Activated CD8-positive, alpha-beta memory T cell treated with anti-CD3 and anti-CD28 coated beads, Interleukin-2, amount 50 U/mL, for 1 hour (primary cell): ENCODE data around the gene CDK8.
"Not testable (repeated sequence)": the region's sequence is repeated elsewhere in the genome, so short reads cannot be mapped to it uniquely, and the experiment has no call there.

Experiments
- DNase-seq: peaks from one replicate; pipeline ENCODE4 v3.0.0-alpha.2; 2020; ENCODE audit errors: extremely low read depth

CDK8 gene

DNA sequence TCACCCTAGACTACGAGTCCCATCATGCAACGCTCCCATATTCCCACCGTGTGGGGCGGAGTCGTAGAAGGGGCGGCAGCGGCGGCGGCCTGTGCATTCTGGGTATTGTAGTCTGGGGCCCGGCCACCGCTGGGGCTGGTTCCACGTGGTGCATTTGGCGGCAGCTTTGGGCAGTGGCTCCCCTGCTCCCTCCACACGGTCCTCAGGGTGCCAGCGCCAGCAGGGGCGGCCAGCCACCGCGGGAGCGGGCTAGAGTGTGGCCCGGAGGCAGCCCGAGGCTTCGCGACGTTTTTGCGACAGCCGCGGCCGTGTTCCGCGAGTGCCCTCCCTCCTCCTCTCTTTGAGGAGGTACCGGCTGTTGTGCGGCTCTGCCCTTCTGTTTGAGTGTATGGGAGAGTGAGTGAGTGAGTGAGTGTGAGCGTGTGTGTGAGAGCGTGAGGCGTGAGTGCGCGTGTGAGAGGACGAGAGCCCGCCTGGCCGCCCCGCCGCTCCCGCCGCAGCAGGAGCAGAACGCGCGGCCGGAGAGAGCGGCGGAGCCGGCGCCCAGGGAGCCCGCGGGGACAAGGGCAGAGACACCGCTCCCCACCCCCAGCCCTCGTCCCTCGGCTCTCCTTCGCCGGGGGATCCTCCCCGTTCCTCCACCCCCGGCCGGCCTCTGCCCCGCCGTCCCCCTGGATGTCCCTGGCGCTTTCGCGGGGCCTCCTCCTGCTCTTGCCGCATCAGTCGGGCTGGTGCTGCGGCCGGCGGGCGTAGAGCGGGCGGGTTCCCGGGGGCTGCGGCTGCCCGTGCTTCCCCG is at the start of gene CDK8:
TSS of gene CDK8 (plus strand) at position 343 of the 796 bp plus-strand sequence. CDS start 513 bp downstream, outside the sequence.
- DNase-seq = peak; percentile 68

DNA sequence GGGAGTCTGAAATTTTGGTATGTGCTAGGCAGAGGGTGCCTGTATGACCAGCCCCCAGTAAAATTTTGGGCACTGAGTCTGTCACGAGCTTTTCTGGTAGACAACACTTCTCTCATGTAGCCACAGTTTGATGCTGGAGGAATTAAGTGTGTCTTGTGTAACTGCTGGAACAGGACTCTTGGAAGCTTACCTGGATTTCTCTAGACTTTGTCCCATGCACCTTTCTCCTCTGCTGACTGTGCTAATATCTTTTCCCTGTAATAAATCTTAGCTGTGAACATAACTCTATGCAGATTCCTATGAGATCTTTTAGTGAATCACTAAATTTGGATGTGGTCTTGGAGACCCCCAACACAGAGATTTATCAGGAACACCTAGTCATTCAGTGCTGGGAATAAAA is 45.6 kb upstream of the CDK8 start:
- no peak for DNase-seq

DNA sequence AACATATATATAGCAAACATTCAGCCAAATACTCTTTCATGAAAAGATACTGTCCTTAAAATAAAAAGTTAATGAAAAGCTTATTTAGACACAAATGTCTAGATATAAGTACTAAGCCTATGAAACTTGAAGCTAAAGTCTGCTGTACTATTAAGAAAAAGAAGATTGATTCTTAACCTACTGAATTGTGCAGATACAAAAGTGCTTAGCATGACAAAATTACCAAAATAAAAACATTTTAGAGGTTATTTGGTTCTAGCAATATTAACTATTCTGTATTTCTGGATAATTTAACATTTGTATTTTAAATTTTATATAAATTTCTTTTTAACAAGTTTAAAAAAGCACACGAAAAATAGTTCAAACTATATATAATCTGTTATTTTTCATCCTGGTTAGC is 40.6 kb upstream of the CDK8 start:
- no peak for DNase-seq

DNA sequence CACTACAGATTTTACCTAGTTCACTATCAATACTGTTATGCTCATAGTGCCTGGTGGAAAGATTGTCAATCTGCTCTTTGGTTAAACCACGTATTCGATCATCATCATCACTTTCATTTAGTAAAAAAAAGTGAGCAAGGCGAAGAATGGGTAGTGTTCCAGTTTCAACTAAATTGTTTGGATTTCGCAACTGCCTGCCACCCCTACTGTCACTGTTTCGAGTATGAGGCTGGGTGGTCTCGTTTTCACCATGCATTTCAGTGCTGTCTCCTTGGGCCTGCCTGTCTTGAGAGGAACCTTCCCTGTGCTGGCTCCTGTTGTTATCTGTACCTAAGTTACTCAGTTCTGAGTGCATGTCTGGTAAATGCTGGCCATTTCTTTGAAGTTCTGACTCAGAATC is 39.9 kb upstream of the CDK8 start:
- DNase-seq = no peak

DNA sequence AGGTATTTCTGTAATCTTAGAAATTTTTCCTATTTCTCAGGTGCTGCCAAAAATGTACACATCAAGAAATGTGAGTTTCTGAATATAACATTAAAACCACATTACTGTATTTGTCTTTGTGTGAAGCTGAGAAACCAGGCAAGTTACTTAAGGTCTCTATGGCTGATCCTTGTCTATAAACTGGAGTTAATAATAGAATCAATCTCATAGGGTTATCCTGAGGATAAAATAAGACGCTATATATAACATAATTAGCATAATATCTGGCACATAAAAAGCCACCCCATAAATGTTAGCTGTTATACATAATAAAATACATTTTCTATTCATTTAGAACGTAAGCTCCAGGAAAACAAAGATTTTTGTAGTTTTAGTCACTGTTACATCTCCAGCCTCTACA is 37.9 kb upstream of the CDK8 start:
- no peak for DNase-seq

DNA sequence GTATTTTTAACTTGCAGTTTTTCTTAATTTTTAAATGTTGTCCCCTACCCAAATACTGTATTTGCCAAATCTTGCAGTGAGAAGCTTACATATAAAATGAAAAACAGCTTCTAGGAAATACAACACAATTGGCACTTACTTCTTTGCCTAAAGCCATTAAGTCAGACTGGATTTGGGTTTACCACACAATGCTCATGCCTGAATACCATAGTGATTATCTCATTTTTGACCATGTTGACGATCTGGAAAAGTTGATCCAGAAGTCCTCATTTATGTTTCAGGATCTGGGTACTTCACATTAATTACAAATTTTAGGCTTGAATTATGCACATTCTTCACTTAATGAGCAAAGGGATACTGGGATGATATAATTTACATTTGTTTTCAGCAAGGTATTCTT is 34.2 kb upstream of the CDK8 start:
- DNase-seq = no peak

DNA sequence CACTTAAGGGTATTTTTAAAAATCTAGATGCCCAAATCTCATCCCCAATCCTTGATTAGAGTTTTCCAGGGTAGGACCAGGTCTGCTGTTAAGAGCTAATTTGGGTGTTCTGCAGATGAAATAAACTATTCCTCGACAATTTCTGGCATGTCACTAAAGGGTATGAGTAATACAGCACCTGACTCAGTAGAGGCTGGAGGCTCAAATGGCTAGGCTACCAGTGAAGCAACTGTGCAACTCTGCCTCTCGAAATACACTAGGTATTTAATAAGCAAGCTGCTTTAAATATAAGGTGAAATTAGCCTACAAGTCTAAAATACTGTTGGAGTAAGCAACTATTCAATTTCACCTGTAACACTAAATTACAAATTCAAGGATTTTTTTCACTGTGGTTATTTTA is 33.4 kb upstream of the CDK8 start:
- no peak for DNase-seq

DNA sequence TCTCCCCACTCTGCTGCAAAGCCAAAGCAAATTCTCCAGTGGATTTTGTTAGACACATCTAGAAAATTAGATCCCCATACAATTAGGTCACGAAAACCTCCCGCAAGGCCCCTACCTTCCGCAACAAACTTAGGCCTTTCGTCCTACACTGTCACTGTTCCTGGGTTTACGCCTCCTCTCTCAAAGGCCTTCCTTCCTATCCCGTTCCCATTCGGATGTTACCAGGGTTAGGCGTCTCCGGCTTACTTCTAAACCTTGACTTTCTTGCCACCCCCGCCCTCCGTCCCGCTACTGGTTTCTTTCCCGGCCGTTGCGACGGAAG is 32.6 kb upstream of the CDK8 start:
- no peak for DNase-seq

DNA sequence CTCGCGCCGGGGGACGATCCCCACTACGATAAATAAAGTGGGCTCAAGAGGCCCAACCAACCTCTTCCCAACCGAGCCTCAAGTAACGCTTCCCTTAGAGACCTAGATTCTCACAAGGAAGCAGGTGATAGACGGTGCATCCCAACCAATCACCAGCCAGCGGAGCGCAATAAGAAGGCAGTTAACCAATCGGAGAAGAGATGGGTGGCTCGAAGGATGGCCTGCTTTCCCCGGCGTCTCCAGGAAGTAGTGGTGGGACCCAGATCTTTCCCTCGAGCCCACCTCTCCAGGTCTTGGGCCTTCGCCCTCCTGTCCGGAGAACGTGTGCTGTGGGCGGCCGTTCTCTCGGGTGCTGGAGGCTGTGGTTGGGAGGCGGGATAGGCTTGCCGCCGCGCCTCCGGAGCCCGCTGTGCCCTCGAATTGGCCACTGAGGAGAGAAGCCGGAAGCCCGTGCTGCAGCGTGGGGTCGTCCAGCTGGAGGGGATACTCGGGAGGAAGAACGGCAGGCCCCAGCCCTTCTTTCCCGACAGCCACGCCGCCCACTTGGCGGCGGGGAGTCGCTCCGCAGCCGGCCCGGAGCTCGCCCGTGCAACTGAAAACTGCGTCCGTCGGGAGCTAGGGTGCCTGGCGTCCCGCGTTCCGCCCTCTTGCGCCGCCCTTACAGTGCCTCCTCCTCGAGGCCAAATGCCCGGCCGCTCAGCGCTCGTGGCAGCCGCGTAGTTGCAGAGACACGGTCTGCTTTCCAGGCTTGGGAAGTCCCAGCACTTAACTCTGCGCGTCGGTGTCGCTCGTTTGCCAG is 32.0 kb upstream of the CDK8 start, which contains the start of gene RNF6:
TSS of gene RNF6 (minus strand) at position 594 of the 799 bp plus-strand sequence. CDS start 2,665 bp downstream, outside the sequence.
- peak; percentile 79 for DNase-seq

DNA sequence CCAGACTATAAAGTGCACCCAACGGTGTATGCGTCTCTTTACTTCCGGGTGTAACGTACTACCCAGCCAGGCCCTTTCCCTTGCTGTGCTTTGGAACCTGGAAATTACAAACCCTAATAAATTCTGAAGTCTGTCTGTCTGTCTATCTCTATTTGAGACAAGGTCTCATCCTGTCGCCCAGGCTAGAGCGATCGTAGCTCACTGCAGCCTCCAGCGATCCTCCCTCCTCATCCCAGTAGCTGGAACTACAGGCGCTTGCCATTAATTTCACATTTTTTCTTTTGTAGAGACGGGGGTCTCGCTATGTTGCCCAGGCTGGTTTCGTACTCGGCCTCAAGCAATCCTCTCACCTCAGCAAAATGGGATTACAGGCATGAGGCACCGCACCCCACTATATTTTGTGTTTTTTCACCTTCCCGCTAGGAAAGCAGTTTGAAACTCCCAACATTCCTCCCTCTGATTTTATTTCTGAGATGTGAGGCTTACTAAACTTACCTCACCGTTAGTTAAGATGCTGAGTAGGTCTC is 31.3 kb upstream of the CDK8 start:
- DNase-seq = no peak

DNA sequence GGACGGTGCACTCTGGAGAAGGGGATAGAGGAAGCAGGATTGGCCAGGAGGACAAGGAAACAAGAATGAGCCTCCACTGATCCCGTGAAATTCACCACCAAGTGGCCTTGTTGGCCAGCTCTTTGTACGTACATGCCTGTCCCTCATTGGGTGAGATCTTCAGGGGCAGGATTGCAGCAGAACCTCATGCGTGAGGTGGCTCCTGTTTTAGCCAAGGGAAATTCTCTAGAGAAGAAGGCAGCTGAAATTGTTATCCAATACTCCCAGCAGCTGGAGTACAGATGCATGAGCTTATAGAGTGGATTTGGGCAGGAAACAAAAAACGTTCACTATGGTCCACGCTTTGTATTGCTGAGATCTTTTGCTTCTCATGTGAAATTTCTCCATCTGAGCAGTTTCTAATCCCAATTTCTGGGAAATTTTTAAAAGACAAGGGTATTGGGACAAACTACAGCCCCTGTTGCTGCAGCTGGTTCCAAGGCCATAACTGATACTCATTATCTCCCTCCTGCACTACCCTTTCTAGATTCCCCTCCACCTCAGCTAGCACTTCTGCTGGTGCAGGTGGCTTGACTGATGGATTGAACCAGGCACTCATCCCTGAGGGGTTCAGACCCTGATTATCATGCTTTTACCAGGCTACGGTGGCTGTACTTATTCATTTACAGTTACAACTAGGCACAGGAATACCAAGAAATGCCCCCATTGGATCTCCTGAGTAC is 27.9 kb upstream of the CDK8 start:
- DNase-seq = no peak

DNA sequence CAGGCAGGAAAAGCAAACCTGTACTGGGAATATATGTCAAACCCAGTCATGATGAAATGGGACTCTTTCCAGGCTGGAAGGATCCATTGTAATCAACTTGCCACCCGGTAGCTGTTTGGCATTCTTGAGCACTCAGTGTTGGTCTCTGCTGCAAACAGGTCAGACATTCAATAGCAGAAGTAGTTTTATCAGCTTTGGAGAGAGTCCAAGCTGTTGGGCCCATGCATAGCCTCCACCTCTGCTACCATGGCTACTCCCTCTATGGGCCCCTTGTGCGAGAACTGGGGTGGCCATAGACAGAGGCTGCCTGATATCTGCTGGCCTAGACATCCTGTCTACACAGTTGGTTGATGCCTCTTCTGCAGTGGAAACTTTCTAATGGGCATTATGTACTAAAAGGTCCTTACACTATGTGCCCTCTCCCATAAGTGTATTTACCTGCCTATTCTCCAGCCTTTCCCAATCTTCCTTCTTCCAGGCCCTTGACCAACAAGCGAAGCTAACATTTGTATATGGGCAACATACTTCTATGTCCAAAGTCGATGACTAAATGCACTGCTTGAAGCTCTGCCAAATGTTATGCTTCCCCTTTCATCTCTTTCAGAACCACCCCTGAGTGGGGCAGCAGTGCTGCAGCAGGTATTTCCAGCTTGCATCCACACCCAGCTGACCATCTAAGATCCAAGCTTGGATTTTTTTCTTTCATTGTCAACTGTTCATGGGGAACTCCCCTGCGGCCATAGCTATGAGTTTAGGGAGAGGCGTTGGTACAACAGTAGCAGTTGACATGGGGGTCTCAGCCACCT is 26.6 kb upstream of the CDK8 start:
- no peak for DNase-seq

DNA sequence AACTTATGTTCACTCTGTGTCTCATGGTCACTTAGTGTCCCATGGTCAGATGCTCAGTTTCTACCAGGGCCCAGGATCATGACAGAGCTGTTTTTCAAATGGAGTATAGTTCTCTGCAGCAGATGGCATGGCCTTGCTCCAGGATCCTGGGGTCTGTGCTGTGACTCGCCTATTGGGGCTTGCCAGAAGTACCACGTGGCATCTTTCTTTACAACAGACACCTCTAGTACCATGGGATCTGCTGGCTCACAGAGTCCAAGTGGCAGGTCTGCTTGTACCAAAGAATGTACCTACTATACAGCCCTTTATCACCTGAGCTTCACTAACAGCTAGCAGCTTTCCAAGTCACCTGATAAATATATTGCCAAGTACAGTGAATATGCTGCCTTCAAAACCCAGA is 25.8 kb upstream of the CDK8 start:
- no peak for DNase-seq

DNA sequence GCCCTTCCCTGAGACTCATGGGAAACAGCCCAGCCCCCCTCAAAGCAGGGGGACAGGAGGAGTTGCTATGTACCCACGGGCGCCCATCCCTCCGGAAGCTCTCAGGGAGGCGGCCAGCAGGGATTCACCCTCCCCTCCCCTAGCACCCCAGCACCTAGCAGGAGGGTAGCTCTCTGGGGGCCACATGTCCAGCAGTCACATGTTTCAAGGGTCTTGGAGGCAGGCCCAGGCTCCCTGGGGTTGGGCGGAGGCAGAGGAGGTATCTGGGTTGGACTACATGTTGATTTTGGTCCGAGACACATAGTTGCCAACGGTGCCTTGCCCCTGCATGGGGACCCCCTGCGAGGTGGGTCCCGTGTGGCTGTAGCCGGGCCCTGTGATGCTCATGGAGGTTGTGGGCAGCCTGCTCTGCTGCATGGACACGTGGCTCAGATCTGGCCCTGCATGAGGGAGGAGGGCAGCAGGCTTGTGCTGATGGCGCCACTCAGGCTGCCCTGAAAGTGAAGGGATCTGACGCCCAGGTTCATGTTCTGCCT is 24.8 kb upstream of the CDK8 start:
- no peak for DNase-seq

DNA sequence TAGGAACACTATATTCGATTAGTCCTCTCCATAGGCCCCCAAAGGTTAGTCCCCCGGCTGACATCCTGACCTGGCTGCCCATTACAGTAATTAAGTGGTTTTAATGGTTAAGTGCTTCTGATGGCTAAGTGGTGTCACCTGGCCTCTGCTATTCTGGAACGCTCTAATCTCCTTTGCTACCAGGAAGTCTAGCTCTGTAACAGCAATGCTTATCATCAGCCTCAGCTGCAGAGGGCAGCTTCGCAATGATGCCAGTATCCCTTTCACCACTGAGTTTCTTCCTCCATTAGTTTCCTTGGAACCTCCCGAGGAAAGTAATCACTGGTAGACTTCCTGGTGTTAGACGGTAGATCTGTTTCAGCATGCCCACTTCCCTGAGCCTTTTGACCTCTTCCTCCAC is 23.2 kb upstream of the CDK8 start:
- no peak for DNase-seq

DNA sequence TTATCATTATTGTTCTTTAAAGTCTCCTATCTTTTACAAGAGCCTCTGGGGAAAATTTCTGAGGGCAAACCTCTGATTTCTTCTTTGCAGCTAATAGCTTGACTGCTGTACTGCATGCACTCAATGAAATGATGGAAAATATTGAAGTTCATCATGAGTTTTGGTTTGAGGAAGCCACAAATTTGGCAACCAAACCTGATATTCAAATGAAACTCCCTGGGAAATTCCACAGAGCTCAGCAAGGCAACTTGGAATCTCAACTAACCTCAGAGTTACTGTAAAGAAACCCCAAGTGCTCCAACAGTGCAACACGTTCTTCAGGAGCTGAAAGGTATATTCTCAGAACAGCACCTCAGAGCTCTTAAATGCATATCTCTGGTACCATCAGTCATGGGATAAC is 17.6 kb upstream of the CDK8 start:
- DNase-seq = no peak

DNA sequence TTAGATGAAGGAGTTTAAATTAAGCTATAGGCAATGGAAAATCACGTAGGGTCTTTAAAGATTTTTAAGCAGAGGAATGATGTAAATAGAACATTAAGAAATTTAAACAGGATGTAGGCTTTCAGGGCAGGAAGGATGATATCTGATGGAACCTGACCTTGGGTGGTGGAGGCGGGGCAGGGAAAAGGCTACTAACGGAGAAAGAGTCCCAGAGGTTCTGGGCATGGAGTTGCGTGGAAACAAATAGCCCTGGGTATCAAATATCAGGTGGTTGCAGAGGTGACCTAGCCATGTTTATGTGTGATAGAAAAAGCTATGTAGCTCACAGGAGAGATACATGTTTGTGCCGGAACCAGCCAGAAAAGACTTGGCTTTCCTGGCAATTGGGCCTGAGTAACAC is 7.8 kb upstream of the CDK8 start:
- no peak for DNase-seq

DNA sequence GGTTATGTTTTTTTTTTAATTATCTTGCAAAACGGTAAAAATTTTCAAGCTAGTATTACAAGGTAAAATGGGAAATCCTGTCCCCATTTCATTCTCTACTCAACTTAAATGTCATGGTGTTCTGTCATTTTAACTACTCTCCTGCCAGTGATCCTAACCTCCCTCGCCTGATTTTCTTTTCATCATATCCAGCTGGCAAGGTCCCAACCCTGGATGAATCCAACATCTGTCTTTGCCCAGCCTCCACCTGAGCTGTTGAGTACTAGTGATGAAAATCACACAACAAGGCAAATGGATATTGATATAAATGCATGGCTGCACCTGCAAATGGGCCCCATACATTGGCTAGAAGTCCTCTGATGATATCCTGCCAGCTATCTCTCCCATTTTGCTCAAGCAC is 6.9 kb upstream of the CDK8 start:
- no peak for DNase-seq

DNA sequence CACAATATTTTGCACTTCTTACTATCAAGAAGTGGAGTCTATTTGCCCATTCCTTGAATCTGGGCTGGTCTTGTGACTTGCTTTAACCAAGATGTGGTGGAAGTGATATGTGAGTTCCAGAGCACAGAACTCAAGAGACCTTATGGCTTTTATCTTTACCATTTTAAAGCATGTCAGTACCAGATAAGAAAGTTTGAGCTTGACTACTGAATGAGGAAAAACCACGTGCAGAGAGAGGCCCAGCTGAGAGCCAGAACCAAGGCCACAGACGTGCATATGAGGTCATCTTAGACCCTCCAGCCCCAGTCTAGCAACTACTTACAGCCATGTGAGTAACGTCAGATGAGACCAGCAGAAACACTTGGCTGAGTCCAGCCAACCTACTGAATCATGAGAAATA is 6.3 kb upstream of the CDK8 start:
- no peak for DNase-seq

DNA sequence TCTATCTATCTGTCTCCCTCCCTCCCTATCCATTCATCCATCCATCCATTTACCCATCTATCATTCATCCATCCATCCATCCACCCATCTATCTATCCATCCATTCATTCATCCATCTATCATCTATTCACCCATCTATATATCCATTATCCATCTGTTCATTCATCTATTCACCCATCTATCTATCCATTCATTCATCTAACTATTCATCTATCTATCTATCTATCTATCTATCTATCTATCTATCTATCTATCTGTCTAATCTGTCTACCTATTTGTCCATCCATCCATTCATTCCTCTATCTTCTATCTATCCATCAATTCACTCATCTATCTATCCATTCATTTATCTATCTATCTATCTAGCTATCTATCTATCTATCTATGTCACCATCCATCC is 4.4 kb upstream of the CDK8 start:
- no peak for DNase-seq

DNA sequence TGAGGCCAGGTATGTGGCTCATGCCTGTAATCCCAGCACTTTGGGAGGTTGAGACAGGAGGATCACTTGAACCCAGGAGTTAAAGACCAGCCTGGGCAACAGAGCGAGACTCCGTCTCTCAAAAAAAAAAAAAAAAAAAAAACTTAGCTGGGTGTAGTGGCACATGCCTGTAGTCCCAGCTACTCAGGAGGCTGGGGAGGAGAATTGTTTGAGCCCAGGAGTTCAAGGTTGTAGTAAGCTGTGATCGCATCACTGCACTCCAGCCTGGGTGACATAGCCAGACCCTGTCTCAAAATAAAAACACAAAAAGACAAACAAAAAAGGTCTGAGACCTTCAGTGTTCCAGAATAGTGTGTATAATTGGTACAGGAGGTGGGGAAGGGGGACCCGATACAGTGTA is 1.9 kb upstream of the CDK8 start:
- DNase-seq = not testable (repeated sequence)
